Measurements from ENCODE around the gene PSPN.

DNA sequence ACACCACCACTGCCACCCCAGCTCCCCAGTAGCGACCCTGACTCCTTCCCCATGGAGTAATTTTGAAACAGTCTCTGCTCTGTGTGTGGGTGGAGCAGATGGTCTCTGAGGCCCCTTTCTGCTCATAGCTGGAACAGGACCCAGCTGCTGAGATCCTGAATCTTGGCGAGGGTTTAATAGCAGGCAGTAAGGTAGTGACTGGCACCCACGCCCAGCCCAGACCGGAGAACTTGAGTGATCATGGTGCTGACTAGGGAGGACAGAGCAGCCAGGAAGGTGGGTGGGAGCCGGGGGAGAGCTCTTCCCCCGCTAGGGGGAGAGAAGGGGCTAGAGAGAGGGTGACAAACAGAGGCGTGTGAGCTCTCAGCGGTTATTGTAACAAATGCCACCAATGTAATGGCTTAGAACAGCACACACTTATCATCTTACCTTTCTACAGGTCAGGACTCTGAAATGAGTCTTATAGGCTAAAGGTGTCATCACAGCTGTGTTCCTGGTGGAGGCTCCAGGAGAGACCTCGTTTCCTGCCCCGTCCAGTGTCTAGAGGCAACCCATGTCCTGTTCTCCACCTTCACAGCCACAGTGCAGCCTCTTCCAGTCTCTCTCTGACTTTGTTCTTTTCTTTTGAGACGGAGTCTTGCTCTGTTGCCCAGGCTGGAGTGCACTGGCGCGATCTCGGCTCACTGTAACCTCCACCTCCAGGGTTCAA lies 35.1 kb downstream of the PSPN start:
- TF ChIP-seq MAX (CRISPR knock-in tag; IDR thresholded peaks at IDR 0.05) (no peak), SP1 (CRISPR knock-in tag; IDR thresholded peaks at IDR 0.05) (no peak), TBL1XR1 (IDR thresholded peaks at IDR 0.05; ENCODE audit: low read length in 2 of 2) (no peak), ZNF77 (CRISPR knock-in tag; IDR thresholded peaks at IDR 0.05) (no peak), POLR2AphosphoS5 (IDR thresholded peaks at IDR 0.05; ENCODE audit: control insufficient read depth, insufficient read depth, low read depth, low read length) (no peak), AFF4 (CRISPR knock-in tag; IDR thresholded peaks at IDR 0.05) (no peak), PPARD (CRISPR knock-in tag; IDR thresholded peaks at IDR 0.05) (no peak), POLR3A (IDR thresholded peaks at IDR 0.05; ENCODE audit: borderline replicate concordance, extremely low read depth, insufficient read depth, insufficient read length) (no peak), CEBPB (tag; IDR thresholded peaks at IDR 0.05) (no peak), NR3C1 (CRISPR knock-in tag; IDR thresholded peaks at IDR 0.05) (no peak), ZNF274 (IDR thresholded peaks at IDR 0.05; ENCODE audit: borderline replicate concordance, low read depth, low read length) (no peak), RNF2 (IDR thresholded peaks at IDR 0.05) (no peak), IRF1 (CRISPR knock-in tag; IDR thresholded peaks at IDR 0.05; ENCODE audit: borderline replicate concordance) (no peak)
- TF ChIP-seq, protein P1, sequence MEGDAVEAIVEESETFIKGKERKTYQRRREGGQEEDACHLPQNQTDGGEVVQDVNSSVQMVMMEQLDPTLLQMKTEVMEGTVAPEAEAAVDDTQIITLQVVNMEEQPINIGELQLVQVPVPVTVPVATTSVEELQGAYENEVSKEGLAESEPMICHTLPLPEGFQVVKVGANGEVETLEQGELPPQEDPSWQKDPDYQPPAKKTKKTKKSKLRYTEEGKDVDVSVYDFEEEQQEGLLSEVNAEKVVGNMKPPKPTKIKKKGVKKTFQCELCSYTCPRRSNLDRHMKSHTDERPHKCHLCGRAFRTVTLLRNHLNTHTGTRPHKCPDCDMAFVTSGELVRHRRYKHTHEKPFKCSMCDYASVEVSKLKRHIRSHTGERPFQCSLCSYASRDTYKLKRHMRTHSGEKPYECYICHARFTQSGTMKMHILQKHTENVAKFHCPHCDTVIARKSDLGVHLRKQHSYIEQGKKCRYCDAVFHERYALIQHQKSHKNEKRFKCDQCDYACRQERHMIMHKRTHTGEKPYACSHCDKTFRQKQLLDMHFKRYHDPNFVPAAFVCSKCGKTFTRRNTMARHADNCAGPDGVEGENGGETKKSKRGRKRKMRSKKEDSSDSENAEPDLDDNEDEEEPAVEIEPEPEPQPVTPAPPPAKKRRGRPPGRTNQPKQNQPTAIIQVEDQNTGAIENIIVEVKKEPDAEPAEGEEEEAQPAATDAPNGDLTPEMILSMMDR (IDR thresholded peaks at IDR 0.05 in 2 of 3, conservative IDR thresholded peaks at IDR 0.05 in 1 of 3; ENCODE audit: insufficient read depth in 2 of 3, low read depth in 1 of 3, low read length in 3 of 3): peak; percentile 32 to 46 (median 32); a peak in 5 of 6 replicates
